ENCODE data around the gene CACHD1.
"Not testable (repeated sequence)": the region's sequence is repeated elsewhere in the genome, so short reads cannot be mapped to it uniquely, and the experiment has no call there.

CACHD1 gene

DNA sequence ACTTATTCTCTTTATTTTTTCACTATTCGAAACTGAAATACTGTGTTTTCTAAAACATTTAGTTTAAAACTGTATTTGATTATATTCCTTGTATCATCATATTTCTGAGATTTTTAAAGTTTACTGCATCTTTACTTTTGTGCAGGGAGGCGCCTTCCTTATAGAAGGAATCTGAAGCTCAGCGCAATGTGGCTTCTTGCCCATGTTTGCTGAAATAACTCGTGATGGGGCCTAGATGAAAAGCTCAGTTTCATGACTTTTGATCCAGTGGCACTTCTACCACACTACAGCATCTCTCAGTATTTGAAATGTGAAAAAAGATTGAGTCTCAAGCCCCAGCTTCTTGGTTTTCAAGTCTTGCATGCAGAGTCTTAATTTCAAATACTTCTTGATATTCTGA is 28.4 kb downstream of the CACHD1 start:
- no peak for DNase-seq

DNA sequence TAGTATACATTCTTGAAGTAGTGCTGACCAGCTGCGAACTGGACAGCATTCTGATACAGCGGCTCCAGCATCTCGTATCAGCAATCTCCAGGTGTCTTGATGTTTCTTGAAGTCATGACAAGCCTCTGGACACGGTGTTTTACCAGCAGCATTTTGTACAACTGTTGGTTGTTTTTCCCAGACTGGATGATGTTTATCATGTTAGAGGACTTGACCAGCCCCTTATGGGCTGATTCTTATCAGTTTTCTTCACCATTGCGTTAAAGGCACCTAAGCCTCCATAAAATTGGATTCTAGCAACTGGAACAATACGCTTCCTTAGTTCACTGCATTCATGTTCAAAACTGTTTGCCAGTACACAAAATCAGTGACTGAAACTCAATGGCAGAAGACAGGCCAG is 29.1 kb downstream of the CACHD1 start:
- DNase-seq: no peak

DNA sequence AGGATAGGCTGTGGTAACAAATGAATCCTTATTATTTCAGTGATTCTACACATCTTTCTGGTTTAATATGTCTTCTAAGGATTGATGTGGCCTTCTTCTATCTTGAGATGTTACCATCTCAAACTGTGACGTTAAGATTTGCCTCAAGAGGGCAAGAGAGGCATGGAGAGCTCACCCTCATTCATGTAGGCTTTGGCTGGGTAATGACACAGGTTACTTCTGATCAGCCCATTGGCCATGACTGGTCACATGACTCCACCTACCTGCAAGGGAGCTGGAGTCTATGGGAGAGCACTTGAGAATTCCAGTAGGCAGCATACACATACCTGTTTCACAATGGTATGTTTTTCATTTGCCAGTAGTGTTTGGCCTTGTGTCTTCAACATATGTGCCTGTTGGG is 30.0 kb downstream of the CACHD1 start:
- no peak for DNase-seq

DNA sequence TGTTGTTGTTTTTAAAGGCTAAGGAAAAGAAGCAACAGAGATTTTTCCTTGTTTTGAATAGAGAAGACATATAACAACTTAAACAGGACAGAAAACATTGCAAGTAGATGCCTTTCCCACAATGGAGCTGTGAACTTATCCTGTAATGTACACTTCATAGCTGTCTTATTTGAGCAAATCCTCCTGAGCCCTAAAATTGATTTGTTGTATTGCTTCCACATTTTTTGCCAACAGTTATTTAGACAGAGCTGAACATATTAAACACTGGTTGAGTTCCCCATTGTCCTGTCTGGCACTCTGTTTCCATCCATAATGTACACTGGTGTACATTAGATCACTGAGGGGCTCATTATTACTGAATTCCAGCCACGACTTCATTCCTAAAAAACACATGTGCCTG is 32.2 kb downstream of the CACHD1 start:
- DNase-seq: no peak

DNA sequence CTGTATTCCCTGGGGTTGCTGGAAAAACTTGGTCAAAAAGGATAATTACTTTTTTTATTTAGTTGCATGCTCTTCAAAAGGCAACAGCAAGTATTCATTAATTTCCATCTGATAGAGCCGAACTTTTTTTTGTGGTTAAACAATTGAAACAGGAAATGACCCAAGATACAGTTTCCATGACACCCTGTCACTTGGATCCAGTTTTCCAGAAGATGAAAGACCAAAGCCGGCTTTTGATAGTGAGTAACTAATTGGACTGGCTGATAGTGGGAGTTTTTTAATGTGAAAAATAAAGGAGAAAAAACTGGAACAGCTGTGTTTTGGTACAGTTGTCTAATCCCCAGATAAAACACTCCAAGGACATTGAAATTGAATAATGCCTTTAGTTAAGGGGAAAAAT is 33.0 kb downstream of the CACHD1 start:
- no peak for DNase-seq

DNA sequence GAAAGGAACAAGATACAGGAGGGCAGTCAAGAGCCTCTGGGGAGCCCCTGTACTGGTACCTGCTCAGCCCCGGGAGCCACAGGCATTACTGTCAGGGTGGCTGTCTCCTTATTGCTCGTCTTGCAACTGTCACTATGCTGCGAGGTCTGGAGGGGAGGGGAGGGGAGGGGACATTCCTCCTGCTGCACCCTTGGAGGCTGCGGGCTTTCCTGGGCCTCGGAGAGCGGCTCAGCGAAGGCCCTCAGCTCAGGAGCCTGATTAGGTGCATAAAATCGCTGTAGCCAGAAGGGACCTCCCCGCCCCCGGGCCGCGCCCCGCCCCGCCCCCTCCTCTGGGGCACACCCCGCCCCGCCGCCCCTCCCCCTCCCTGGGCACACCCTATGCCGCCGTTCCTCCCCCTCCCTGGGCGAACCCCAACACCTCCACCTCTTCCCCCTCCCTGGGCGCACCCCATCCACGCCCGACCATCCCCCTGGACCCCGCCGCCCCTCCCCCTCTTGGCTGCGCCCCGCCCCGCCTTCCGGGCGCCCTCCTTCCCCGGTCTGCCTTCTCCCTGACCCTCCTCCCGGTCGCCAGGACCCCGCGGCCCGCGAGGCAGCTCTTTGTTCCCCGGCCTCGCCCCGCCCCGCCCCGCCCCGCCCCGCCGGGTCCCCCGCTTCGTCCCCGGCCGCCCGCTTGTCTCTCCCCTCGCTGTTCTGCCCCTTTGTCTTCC is 35.5 kb downstream of the CACHD1 start:
- DNase-seq: peak; percentile 72

DNA sequence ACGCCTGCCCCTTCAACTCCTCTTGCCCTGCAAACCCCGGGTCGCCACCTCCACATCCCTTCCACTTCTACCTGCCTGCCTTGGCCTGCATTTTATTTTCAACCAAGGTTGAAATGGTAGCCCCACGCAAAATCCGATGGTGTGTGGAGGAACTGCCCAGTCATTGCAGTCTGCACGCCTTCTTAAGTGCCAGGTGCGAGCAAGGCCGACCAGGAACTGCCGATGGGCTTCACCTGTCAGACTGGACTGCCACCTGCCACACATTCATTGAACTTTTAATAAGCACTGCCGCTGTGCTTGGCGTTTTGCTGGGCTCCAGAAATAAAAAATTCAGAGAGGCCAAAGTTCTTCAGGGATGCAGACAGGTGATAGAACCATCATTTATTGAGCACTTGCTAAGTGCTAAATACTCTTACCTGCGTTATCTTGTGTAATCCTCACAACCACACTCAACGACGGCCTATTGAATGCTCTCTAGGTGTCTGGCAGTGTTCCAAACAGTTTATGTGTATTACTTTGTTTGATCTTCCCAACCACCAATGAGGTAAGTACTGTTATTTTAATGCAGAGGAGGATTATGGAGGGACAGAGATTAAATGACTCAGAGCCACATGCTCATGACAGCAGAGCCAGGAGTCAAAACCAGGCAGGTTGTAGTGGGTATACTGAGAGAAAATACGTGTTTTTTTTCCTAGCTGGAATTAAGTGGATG is 36.2 kb downstream of the CACHD1 start:
- DNase-seq: peak; percentile 62

DNA sequence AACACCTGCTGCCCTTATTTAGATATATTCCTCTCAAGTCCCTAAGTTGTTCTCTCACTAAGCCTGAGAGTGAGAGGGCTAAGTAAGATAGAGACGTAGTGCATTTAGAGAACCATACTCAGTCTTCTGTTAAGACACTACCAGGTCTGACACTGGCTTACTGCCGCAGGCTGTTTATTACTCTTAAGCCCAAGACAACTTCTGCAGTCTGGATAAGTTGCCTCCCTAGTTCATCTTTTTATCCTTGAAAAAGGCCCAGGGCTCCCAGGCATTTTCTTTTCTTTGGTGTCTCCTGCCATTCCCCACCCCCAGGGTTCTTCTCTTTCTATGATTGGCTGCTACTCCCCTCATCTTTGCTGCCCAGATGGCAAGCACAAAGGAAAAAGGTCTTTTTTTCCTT is 38.7 kb downstream of the CACHD1 start:
- no peak for DNase-seq

DNA sequence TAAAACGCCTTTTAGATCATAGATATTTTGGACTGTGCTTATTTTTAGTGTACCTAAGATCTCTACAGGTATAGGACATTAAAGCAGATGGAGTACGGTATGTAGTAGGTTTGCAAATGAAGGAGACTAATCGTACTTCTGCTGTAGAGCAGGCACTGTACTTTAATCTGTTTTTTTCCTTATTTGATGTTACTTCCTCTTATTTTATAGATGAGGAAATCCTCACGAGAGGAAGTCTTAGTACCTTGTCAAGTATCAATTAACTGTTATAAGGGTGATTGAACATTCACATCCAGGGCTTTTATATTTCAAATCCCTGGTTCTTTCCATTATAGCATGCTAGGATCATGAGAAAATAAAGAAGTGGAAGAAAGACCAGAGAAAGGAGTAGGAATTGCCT is 41.1 kb downstream of the CACHD1 start:
- no peak for DNase-seq

DNA sequence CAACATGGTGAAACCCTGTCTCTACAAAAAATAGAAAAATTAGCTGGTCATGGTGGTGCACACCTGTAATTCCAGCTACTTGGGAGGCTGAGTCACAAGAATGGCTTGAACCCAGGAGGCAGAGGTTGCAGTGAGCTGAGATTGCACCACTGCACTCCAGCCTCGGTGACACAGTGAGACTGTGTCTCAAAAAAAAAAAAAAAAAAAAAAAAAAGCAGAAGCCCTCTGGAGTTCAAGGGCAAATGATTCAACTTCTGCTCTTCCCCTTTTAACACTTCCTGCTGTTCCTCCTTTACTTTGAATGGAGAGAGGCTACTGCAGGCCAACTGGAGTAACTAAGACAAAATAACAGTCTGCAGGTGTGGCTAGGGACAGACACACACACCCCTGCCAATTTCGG is 42.3 kb downstream of the CACHD1 start:
- DNase-seq: not testable (repeated sequence)

DNA sequence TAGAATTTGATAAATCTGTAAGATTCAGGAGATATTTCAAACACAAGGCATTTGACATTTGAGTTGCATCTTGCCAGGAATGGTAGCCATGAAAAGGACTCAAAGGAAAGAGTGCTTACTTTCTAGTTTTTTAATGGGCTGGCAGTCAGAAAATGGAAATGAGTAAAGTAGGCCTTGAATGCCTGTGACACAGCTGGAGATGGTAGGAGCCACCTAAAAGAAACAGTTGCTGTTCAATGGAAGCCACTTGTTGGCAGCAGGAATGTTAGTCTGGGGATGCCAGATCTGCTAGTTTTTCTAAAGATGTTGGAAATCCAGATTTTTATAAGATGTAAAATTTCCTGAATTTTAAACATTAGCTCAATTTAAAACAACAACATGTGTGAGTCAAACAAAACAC is 43.6 kb downstream of the CACHD1 start:
- DNase-seq: no peak

DNA sequence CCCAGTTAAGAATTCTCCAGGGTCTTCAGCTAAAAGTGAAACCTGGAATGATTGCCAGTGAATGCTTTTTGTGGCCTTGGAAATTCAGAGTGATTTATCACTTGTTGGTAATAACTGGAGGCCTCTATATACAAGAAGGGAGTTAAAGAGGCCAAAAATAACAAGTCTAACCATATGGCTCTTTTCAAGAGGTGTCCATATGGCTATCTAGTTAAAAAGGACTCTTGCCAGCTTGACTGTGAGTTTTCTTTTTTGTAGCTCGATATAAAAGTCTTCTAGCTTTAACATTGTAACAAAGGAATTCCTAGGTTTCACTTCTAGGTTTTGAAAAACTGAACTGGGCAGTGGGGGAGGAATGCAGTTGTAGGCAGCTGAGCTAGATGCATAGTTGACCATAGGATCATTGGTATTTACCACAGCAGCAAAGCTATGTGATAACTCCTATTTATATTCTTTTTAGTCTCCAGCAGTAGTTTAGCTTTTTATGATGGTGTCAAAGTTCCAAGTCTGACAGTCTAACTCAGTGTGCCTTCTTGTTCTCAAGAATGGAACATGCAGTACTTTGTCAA is 44.4 kb downstream of the CACHD1 start:
- no peak for DNase-seq

DNA sequence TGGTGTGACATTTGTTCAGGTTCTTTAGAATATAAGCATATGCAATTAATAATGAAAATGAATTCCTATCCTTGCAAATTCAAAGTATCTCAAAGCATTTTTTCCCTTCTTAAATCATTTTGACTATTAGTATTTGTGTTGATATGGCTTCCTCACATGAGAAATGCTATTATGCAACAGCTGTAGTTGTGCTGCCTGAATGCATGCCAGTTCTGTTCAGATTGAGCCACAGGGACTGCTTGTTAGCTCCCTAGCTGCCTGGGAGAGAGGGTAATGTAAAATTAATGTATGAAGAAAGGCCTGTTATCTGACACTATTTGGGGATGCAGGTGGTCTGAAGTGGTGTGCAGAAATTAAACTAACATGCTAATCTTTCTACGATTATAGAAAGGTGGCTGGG is 45.5 kb downstream of the CACHD1 start:
- no peak for DNase-seq

DNA sequence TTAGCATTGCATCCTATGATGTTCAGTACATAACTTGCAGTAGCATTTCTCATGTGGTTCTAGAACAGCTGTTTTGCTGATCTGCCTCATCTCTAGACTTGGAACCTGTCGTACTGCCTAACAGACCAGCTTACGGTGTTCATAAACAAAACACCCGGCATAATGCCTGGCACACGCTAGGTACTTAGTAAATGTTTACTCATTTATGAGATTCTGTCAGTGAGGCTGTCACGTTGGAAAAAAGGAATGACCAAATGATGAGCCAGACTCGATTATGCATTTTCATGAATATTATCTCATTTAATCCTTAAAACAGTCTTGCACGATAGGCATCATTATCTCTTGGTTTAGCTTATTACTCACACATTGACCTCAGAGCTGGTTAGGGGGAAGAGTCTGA is 46.4 kb downstream of the CACHD1 start:
- no peak for DNase-seq

DNA sequence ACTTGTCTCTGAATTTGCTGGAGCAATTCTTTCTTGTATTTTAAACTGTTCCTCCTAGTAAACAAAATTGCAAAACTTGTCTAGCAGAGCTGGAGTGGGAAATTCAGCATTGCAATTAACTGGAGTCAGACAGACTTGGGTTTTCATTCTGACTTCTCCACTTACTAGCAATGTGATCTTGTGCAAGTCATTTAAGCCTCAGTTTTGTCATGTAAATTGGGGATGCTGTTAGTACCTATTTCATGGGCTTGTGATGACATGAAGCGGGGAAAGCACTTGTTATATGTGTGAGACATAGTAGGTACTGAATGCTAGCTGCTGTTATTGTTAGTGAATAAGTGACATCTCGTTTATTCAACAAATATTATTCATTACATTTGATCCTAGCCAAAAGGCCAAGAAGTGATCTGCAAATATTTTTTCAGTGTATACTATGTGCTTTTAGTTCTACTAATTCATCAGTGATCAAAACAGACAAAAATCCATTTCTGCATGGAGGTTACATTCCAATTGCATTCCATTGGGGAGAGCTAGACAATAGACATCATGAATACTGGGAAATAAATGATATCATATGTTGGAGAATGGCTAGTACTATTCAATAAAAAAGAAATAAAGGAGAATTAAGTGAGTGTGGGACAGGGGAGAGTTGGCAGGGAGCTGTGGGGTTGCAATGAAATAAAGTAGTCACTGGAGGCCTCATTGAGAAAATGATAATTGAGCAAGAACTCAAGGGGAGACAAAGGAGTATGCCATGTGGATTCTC is 47.1 kb downstream of the CACHD1 start:
- no peak for DNase-seq

DNA sequence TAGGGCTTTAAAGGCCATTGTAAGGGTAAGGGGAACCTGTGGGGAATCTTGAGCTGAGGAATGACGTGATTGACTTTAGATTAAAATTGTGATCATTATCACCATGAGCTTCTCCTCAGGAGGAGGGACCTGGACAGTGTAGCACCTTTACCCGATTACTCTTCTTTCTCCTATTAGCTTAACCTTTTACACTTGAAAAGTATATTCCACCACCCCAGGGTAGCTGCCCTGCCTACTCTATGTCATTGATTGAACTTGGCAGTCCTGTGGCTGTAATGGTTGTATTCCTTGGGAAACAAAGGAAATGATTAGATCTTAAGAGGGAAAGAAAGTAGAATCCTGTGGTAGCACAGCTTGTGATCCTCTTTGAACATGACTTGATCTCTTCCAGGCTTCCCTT is 47.7 kb downstream of the CACHD1 start:
- DNase-seq: no peak

DNA sequence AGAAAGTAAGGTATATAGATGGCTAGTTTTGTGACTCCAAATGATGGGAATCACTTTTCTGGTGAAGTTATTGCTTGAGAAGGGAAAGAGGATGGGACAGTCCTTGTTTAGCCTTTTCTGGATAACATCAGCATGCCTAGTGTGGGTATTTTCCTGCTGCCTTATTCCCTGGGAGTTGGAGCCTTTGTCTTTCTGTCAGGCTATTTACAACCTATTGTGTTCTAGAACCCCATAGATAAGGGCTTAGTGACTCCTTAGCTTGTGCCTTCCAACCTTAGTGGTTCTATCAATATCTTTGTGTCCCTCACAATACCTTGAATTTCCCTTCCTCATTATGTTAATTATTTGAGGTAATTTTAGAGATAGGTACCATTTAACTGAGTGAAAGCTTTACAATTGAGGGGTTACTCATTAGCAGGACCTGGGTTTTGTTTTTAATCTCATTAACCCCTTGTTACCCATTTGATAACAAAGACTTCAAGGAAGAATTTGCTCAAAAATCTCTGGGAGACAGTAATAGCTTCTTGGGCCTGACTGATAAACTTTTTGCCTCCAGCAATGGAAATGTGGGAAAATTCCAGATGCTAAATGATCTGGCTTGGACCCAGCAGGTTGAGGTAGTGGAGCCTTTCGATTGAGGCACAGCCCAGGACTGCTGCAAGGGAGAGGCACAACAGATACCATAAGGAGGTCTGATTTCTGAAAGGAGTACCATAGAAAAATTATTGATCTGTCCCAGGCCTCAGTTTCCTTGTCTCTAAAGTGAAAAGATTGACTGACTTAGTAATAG is 49.0 kb downstream of the CACHD1 start:
- DNase-seq: no peak

DNA sequence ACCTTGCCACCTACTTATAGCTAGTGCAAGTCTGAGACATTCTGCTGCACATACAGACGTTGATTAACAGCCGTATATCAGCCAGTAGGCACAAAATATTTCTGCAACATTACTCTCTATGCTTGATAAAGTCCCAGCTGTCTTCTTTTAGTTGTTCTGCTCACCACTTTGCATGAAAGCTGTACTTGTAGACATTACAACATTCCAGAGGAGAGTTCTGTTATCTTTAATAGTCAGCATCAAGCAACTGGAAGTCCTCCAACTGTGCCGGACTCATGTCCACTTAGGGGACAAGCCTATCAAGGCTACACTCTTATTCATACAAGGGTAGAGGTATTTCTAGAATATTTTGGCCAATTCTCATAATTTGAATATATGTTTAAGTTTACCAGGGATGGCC is 50.0 kb downstream of the CACHD1 start:
- DNase-seq: no peak

DNA sequence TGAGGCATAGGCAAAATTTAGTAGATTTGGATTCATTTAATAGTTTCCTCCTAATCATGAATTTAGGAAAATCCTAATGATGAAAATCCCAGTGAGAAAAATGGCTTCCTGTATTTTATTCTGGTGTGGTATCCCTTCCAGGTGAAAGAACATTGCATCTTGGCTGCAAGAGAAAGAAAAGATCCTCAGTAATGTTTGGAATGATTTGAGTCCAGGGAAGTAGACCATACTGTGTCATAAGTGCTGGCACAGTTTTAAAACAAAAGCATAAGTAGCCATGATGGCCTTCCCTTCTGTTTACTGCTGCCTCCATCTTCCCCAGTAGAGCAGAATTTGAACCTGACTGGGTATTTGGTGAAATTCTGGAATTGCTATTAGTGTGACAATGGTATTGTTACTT is 52.8 kb downstream of the CACHD1 start:
- no peak for DNase-seq

DNA sequence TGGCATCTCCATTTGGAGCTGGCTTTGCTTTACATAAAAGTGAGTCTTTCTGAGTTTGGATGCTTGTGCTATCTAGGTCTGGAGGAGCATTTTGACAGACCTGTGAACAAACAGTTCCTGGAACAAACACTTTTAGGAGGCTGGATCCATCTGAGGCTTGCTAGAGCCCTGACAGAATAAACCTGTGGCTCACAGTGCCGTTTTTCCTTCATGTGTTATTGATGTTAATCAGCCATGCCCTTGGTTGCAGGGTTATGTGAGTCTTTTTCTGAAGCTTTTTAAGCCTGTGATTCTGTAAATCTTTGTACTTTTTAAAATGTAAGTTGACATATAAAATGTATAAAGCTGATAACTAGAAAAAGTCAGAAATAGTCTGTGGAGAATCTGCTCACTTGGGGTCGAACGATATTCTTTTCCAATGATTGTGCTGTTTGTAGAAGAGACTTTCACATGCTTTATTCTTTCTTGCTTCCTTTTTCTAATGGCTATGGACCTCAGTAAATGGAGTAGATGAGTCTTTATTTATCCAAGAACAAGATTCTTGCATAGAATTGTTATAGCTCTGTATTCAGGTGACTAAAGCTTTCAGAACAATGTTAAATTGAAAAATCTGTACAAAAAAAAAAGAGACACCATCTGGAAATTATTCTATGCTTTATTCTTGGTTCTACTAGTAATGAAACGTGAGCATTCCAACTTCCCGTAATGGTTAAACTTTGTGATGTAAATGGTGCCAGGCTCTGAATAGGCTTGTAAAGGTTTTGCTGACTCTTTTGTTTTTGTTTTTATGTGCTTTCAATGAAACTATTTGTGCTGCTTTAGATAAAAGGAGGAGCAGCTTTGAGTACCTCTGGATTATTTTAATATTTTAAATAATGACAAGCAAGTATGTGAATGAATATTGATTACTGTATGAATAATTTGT is 53.7 kb downstream of the CACHD1 start:
- no peak for DNase-seq

DNA sequence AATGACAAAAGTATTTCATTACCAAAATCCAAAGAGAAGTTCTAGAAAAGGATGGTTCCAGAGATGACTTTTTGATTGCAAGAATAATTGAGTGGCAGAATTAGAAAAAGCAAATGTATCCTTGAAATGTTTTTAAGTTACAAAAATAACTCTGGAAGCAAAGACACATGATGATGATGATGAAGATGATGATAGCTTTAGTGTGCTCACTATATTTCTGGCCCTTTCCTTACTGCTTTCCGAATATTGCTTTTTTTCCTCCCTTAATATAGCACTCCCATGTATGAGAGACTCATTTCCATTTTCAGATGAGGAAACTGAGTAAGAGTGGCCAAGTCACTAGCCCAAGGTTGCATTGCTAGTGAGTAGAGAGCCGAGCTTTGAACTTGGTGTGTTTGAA is 54.7 kb downstream of the CACHD1 start:
- DNase-seq: no peak
